Measurements from ENCODE around the gene ADAM12.

GRCh38 chr10:126314863-126315493 lies 73.3 kb downstream of the ADAM12 start:
- TF ChIP-seq POLR2A (IDR thresholded peaks at IDR 0.05; ENCODE audit: low read depth, low read length) (no peak), TAF1 (IDR thresholded peaks at IDR 0.05; ENCODE audit: borderline replicate concordance, low read depth, low read length) (no peak)
